Subcutaneous abdominal adipose tissue (tissue), 5 donors: ENCODE results near the gene REEP2.
A peak's percentile ranks its signal among the peaks of the same experiment; 100 is the strongest.

ENCODE experiments used
- H3K27ac ChIP-seq: one replicate; pipeline ENCODE4 v1.7.0; 2013; ENCODE audit warnings: low read depth, mild to moderate bottlenecking, inconsistent platforms, low read length, moderate library complexity
- H3K27me3 ChIP-seq, 5 donors: one replicate each; pipeline ENCODE4 v1.7.0; 2013; ENCODE audit warnings: low read length in 5 of 5, inconsistent platforms in 1 of 5; ENCODE audit not compliant: control insufficient read depth in 5 of 5, insufficient read depth in 4 of 5
- H3K36me3 ChIP-seq, 5 donors: one replicate each; pipeline ENCODE4 v1.7.0; 2013; ENCODE audit warnings: low read length in 5 of 5; ENCODE audit not compliant: control insufficient read depth in 5 of 5, insufficient read depth in 5 of 5
- H3K4me1 ChIP-seq, 5 donors: one replicate each; pipeline ENCODE4 v1.7.0; 2013; ENCODE audit warnings: low read length in 5 of 5, mild to moderate bottlenecking in 3 of 5, moderate library complexity in 1 of 5; ENCODE audit not compliant: control insufficient read depth in 5 of 5, insufficient read depth in 5 of 5
- H3K4me3 ChIP-seq, 5 donors: one replicate each; pipeline ENCODE4 v1.7.0; 2013; ENCODE audit warnings: low read length in 5 of 5, low read depth in 1 of 5
- H3K9ac ChIP-seq, 5 donors: one replicate each; pipeline ENCODE4 v1.7.0; 2013; ENCODE audit warnings: low read length in 5 of 5, mild to moderate bottlenecking in 4 of 5, moderate library complexity in 3 of 5
- H3K9me3 ChIP-seq, 5 donors: one replicate each; pipeline ENCODE4 v1.7.0; 2013; ENCODE audit warnings: low read length in 5 of 5; ENCODE audit not compliant: control insufficient read depth in 5 of 5
- donor health status: healthy.
- donor health status: healthy.
- donor health status: healthy.
- donor health status: healthy.
- donor health status: healthy.

REEP2 gene

DNA sequence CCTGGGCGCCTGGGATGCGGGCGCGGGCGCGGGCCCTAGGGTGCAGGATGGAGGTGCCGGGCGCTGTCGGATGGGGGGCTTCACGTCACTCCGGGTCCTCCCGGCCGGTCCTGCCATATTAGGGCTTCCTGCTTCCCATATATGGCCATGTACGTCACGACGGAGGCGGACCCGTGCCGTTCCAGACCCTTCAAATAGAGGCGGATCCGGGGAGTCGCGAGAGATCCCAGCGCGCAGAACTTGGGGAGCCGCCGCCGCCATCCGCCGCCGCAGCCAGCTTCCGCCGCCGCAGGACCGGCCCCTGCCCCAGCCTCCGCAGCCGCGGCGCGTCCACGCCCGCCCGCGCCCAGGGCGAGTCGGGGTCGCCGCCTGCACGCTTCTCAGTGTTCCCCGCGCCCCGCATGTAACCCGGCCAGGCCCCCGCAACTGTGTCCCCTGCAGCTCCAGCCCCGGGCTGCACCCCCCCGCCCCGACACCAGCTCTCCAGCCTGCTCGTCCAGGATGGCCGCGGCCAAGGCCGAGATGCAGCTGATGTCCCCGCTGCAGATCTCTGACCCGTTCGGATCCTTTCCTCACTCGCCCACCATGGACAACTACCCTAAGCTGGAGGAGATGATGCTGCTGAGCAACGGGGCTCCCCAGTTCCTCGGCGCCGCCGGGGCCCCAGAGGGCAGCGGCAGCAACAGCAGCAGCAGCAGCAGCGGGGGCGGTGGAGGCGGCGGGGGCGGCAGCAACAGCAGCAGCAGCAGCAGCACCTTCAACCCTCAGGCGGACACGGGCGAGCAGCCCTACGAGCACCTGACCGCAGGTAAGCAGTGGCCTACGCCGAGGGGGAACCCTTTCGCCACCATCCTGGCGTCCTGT is 26.6 kb downstream of the REEP2 start, which contains the start of gene EGR1:
EGR1 (plus strand) TSS at position 219 of the 864 bp plus-strand sequence; CDS start at position 502, 283 bp downstream.
- Histone ChIP-seq H3K9me3 (no peaks in the 10 kb centered on the region), H3K36me3 (peaks cover 0 to 23% (median 17%) of the 10 kb centered on the region in 5 donors), H3K27me3 (peaks cover 0 to 23% (median 0%) of the 10 kb centered on the region in 5 donors), H3K27ac (peak within 1 kb of the TSS; percentile 96), H3K4me3 (peak within 1 kb of the TSS; percentile 86 to 98 (median 92)), H3K4me1 (peaks cover 18 to 42% (median 41%) of the 10 kb centered on the region in 5 donors), H3K9ac (peak within 1 kb of the TSS; percentile 80 to 97 (median 89))

DNA sequence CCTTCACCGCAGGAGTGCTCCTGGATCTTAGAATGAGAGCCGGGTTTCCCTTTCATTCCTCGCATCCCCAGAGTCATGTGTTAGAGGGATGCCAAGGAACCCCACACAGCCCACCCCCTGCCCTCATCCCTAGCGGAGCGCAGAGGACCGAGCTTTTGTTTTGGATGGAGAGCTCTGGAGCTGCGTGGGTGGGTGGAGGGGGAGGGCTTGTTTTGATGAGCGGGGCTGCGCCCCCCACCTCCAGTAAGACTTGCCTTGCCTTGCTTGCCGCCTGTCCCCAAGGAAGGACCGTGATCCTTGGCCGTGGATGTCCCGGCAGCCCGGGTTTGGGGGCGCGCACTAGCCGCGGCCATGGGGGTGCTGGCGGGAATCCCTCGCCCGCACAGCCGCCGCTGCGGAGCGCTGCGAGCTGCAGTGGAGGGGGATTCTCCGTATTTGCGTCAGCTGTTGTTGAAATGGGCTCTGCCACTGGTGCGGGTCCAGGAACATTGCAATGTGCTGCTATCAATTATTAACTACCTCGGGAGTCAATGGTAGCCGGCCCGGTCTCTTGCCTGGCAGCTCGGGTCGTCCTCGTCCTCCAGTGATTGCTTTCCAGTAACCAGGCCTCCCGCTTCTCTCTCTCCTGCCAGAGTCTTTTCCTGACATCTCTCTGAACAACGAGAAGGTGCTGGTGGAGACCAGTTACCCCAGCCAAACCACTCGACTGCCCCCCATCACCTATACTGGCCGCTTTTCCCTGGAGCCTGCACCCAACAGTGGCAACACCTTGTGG is 27.5 kb downstream of the REEP2 start:
- peak overlapping the region; percentile 86 to 98 (median 92) for H3K4me3 ChIP-seq
- no peak overlapping the region for H3K27ac ChIP-seq
- peak overlapping the region in 4 of 5 donors; percentile 80 to 85 (median 82) for H3K9ac ChIP-seq
- peaks cover 18 to 42% (median 34%) of the 10 kb centered on the region in 5 donors for H3K4me1 ChIP-seq
- H3K27me3 ChIP-seq = peaks cover 0 to 23% (median 0%) of the 10 kb centered on the region in 5 donors
- H3K9me3 ChIP-seq = no peaks in the 10 kb centered on the region
- peaks cover 0 to 23% (median 17%) of the 10 kb centered on the region in 5 donors for H3K36me3 ChIP-seq

DNA sequence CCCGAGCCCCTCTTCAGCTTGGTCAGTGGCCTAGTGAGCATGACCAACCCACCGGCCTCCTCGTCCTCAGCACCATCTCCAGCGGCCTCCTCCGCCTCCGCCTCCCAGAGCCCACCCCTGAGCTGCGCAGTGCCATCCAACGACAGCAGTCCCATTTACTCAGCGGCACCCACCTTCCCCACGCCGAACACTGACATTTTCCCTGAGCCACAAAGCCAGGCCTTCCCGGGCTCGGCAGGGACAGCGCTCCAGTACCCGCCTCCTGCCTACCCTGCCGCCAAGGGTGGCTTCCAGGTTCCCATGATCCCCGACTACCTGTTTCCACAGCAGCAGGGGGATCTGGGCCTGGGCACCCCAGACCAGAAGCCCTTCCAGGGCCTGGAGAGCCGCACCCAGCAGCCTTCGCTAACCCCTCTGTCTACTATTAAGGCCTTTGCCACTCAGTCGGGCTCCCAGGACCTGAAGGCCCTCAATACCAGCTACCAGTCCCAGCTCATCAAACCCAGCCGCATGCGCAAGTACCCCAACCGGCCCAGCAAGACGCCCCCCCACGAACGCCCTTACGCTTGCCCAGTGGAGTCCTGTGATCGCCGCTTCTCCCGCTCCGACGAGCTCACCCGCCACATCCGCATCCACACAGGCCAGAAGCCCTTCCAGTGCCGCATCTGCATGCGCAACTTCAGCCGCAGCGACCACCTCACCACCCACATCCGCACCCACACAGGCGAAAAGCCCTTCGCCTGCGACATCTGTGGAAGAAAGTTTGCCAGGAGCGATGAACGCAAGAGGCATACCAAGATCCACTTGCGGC is 28.2 kb downstream of the REEP2 start:
- Histone ChIP-seq H3K4me3 (peak overlapping the region; percentile 86 to 98 (median 92)), H3K27ac (peak overlapping the region; percentile 14), H3K27me3 (peaks cover 0 to 23% (median 0%) of the 10 kb centered on the region in 5 donors), H3K4me1 (peaks cover 13 to 42% (median 32%) of the 10 kb centered on the region in 5 donors), H3K9me3 (no peaks in the 10 kb centered on the region), H3K36me3 (peaks cover 0 to 23% (median 17%) of the 10 kb centered on the region in 5 donors), H3K9ac (peak overlapping the region in 4 of 5 donors; percentile 80 to 85 (median 82))

DNA sequence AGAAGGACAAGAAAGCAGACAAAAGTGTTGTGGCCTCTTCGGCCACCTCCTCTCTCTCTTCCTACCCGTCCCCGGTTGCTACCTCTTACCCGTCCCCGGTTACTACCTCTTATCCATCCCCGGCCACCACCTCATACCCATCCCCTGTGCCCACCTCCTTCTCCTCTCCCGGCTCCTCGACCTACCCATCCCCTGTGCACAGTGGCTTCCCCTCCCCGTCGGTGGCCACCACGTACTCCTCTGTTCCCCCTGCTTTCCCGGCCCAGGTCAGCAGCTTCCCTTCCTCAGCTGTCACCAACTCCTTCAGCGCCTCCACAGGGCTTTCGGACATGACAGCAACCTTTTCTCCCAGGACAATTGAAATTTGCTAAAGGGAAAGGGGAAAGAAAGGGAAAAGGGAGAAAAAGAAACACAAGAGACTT is 28.9 kb downstream of the REEP2 start:
- Histone ChIP-seq H3K4me1 (peaks cover 13 to 42% (median 32%) of the 10 kb centered on the region in 5 donors), H3K27me3 (peaks cover 0 to 23% (median 0%) of the 10 kb centered on the region in 5 donors), H3K4me3 (peak overlapping the region; percentile 70 to 98 (median 86)), H3K36me3 (peaks cover 0 to 23% (median 17%) of the 10 kb centered on the region in 5 donors), H3K9ac (peak overlapping the region in 4 of 5 donors; percentile 10 to 82 (median 70)), H3K27ac (peak overlapping the region; percentile 14), H3K9me3 (no peaks in the 10 kb centered on the region)

DNA sequence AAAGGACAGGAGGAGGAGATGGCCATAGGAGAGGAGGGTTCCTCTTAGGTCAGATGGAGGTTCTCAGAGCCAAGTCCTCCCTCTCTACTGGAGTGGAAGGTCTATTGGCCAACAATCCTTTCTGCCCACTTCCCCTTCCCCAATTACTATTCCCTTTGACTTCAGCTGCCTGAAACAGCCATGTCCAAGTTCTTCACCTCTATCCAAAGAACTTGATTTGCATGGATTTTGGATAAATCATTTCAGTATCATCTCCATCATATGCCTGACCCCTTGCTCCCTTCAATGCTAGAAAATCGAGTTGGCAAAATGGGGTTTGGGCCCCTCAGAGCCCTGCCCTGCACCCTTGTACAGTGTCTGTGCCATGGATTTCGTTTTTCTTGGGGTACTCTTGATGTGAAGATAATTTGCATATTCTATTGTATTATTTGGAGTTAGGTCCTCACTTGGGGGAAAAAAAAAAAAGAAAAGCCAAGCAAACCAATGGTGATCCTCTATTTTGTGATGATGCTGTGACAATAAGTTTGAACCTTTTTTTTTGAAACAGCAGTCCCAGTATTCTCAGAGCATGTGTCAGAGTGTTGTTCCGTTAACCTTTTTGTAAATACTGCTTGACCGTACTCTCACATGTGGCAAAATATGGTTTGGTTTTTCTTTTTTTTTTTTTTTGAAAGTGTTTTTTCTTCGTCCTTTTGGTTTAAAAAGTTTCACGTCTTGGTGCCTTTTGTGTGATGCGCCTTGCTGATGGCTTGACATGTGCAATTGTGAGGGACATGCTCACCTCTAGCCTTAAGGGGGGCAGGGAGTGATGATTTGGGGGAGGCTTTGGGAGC is 29.5 kb downstream of the REEP2 start:
- H3K36me3 ChIP-seq = peaks cover 0 to 23% (median 17%) of the 10 kb centered on the region in 5 donors
- peaks cover 13 to 38% (median 29%) of the 10 kb centered on the region in 5 donors for H3K4me1 ChIP-seq
- H3K9me3 ChIP-seq = no peaks in the 10 kb centered on the region
- H3K9ac ChIP-seq = peak overlapping the region in 3 of 5 donors; percentile 10 to 80 (median 59)
- peak overlapping the region; percentile 14 for H3K27ac ChIP-seq
- peak overlapping the region; percentile 70 to 98 (median 86) for H3K4me3 ChIP-seq
- peaks cover 0 to 23% (median 0%) of the 10 kb centered on the region in 5 donors for H3K27me3 ChIP-seq

DNA sequence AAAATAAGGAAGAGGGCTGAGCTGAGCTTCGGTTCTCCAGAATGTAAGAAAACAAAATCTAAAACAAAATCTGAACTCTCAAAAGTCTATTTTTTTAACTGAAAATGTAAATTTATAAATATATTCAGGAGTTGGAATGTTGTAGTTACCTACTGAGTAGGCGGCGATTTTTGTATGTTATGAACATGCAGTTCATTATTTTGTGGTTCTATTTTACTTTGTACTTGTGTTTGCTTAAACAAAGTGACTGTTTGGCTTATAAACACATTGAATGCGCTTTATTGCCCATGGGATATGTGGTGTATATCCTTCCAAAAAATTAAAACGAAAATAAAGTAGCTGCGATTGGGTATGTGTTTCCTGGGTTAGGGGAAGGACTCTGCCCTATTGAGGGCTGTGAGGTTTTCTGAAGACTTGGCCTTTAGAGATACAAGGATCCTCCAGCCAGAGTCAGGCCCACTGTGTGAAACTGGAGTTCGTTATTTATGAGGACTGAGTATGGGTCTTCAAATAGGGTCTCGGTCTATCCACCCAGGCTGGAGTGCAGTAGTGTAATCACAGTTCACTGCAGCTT is 30.2 kb downstream of the REEP2 start:
- H3K36me3 ChIP-seq = peaks cover 0 to 23% (median 17%) of the 10 kb centered on the region in 5 donors
- peak overlapping the region in 4 of 5 donors; percentile 4 to 96 (median 86) for H3K4me3 ChIP-seq
- no peak overlapping the region for H3K9ac ChIP-seq
- peaks cover 0 to 23% (median 0%) of the 10 kb centered on the region in 5 donors for H3K27me3 ChIP-seq
- H3K27ac ChIP-seq = no peak overlapping the region
- H3K9me3 ChIP-seq = no peaks in the 10 kb centered on the region
- H3K4me1 ChIP-seq = peaks cover 13 to 34% (median 26%) of the 10 kb centered on the region in 5 donors

DNA sequence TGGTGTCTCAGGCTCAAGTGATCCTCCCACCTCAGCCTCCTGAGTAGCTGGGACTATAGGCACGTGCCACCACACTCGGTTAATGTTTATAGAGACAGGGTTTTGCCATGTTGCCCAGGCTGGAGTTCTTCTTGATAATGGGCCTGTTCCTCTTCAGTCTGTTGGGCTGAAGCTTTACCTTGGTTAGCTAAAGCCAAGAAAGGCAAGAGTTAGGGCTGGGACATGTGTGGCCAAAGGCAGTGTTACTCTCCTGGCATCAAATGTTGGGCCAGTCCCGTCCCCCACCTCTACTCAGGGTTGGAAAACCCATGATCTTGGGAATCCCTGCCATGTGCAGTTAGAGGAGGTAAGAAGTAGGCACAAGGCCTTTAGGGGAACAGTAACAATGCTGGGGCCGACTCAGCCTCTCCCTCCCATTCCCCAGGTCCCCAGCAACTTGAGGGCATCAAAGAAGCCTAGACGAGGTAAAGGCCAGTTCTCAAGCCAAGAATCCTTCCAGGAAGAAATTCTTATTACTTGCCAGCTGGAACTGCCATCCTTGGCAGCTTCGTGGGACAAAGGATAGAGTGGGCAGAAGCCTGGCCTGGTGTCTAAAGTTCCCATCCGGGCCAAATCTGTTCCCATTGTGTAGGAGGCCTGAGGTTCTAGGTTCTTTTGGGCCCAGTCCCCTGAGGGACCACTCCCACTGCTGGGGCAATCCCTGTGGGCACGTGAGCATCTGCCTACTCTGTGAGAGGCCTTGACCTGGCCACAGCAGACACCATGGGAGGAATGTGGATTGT is 30.9 kb downstream of the REEP2 start:
- peaks cover 11 to 29% (median 26%) of the 10 kb centered on the region in 5 donors for H3K4me1 ChIP-seq
- H3K4me3 ChIP-seq = peak overlapping the region in 3 of 5 donors; percentile 26 to 86 (median 35)
- peaks cover 0 to 23% (median 17%) of the 10 kb centered on the region in 5 donors for H3K36me3 ChIP-seq
- no peak overlapping the region for H3K27ac ChIP-seq
- no peaks in the 10 kb centered on the region for H3K9me3 ChIP-seq
- H3K9ac ChIP-seq = peak overlapping the region in 1 of 5 donors; percentile 16
- H3K27me3 ChIP-seq = peaks cover 0 to 18% (median 0%) of the 10 kb centered on the region in 5 donors
